Right cardiac atrium (tissue), 5 donors: ENCODE measurements around the gene SQSTM1. TPM values are rescaled to one million over a fixed set of nuclear protein-coding genes. Genes with fewer than 3 reads are reported as not detected.

Experiments used
- ATAC-seq, 2 donors: fragments of 200-7000 bp; cut with Tn5 transposase; one replicate each; pipeline versions ENCODE4 v1.8.0 to v1.9.1; 2020; ENCODE audit warnings: moderate library complexity in 2 of 2, mild to moderate bottlenecking in 1 of 2
- DNase-seq, 3 donors: peaks; one replicate each; pipeline ENCODE4 v3.0.0-alpha.2; 2020
- H3K27ac ChIP-seq: one replicate; pipeline ENCODE4 v1.5.1; 2013; ENCODE audit warnings: mild to moderate bottlenecking, low read length, control low read depth, moderate library complexity
- H3K27me3 ChIP-seq: one replicate; pipeline ENCODE4 v1.6.1; 2013; ENCODE audit not compliant: control insufficient read depth, insufficient read depth
- H3K4me1 ChIP-seq: one replicate; pipeline ENCODE4 v1.6.1; 2013; ENCODE audit warnings: low read length; ENCODE audit not compliant: control insufficient read depth, insufficient read depth
- H3K4me3 ChIP-seq: one replicate; pipeline ENCODE4 v1.5.1; 2013; ENCODE audit warnings: low read length, control low read depth
- H3K9me3 ChIP-seq: one replicate; pipeline ENCODE4 v1.6.1; 2013; ENCODE audit warnings: low read length; ENCODE audit not compliant: control insufficient read depth
- WGBS: extraction: QIAGEN DNeasy Blood & Tissue Kit; methylation state at CpG from one replicate; pipeline ENCODE4 v1.1.7; 2013; 5-methylcytosine and 5-hydroxymethylcytosine counted together
- intact Hi-C, 4 donors: fragments of 100-400 bp; cut with DNase I; formaldehyde crosslinking; loops; one replicate each; pipeline versions ENCODE4 v1.11.0 to v1.14.0; 2022 to 2023
- polyA plus RNA-seq: library from polyadenylated mRNA; stranded (reverse); fragments of 200-250 nt; gene quantifications from one replicate; pipeline ENCODE4 v1.2.3, GENCODE V29; 2013
- total RNA-seq, 4 donors: library from RNA; stranded (reverse); fragmentation: NEBNext Ultra II Directional; extraction: Animal tissue kit (Norgen Biotek cat#: 25700); gene quantifications; one replicate each; pipeline ENCODE4 v1.2.1, GENCODE V29; 2021
- donor health status: healthy with polysubstance abuse.
- donor health status: DM: no; HTN: yes; CAD: no.
- donor health status: DM: no; HTN: no; CAD: no.
- donor health status: DM: no; HTN: yes; CAD: no; lungs with severe emphysema.
- donor health status: DM: yes; HTN: yes; CAD: no.

The SQSTM1 gene
- total and polyA plus RNA-seq, 5 donors: 257 to 406 (median 349) TPM

GRCh38 chr5:179839328-179840256, 18.9 kb downstream of the SQSTM1 start:
- no peaks in the 10 kb centered on the region for H3K9me3 ChIP-seq
- H3K27me3 ChIP-seq: no peaks in the 10 kb centered on the region
- H3K4me3 ChIP-seq: no peak overlapping the region
- no peaks in the 10 kb centered on the region for H3K4me1 ChIP-seq
- H3K27ac ChIP-seq: peak overlapping the region; percentile 12
- peak in 1 of 3 donors; percentile 59 for DNase-seq
- ATAC-seq: peak; percentile 39 to 50
- intact Hi-C loops: no loop called here
- WGBS: 82% methylated on average over 16 of the region's 16 CpGs

- 94% methylated on average over 11 of the region's 11 CpGs for WGBS
- ATAC-seq (no peak), DNase-seq (peak in 1 of 3 donors; percentile 15)
- Histone ChIP-seq H3K27me3 (no peaks in the 10 kb centered on the region), H3K27ac (no peak overlapping the region), H3K9me3 (no peaks in the 10 kb centered on the region), H3K4me1 (no peaks in the 10 kb centered on the region), H3K4me3 (no peak overlapping the region)
- intact Hi-C loops: no loop called here
These were observed 19.6 kb downstream of the SQSTM1 start for GRCh38 chr5:179840321-179840720.

GRCh38 chr5:179840766-179841165, 20.1 kb downstream of the SQSTM1 start:
- Histone ChIP-seq H3K9me3 (no peaks in the 10 kb centered on the region), H3K4me3 (no peak overlapping the region), H3K4me1 (no peaks in the 10 kb centered on the region), H3K27me3 (no peaks in the 10 kb centered on the region), H3K27ac (no peak overlapping the region)
- DNase-seq (no peak), ATAC-seq (no peak)
- 87% methylated on average over 17 of the region's 17 CpGs for WGBS
- intact Hi-C loops: no loop called here

- ATAC-seq: no peak
- Histone ChIP-seq H3K4me1 (no peaks in the 10 kb centered on the region), H3K4me3 (no peak overlapping the region), H3K27me3 (no peaks in the 10 kb centered on the region), H3K27ac (no peak overlapping the region), H3K9me3 (no peaks in the 10 kb centered on the region)
- intact Hi-C loops: no loop called here
- DNase-seq: no peak
- 97% methylated on average over 9 of the region's 9 CpGs for WGBS
These were observed 20.9 kb downstream of the SQSTM1 start for GRCh38 chr5:179841621-179842020.

- intact Hi-C loops: no loop called here
- DNase-seq: no peak
- H3K27ac ChIP-seq: no peak overlapping the region
- no peaks in the 10 kb centered on the region for H3K4me1 ChIP-seq
- 82% methylated on average over 8 of the region's 8 CpGs for WGBS
- H3K27me3 ChIP-seq: no peaks in the 10 kb centered on the region
- no peak overlapping the region for H3K4me3 ChIP-seq
- no peak for ATAC-seq
- H3K9me3 ChIP-seq: no peaks in the 10 kb centered on the region
These were observed 32.4 kb downstream of the SQSTM1 start for GRCh38 chr5:179852993-179853547.

GRCh38 chr5:179854356-179854755, 33.7 kb downstream of the SQSTM1 start:
- H3K9me3 ChIP-seq: no peaks in the 10 kb centered on the region
- H3K27ac ChIP-seq: no peak overlapping the region
- DNase-seq (no peak), ATAC-seq (no peak)
- H3K4me3 ChIP-seq: no peak overlapping the region
- no peaks in the 10 kb centered on the region for H3K27me3 ChIP-seq
- 89% methylated on average over 8 of the region's 8 CpGs for WGBS
- no peaks in the 10 kb centered on the region for H3K4me1 ChIP-seq
- intact Hi-C loops: no loop called here

- intact Hi-C loops: no loop called here
- DNase-seq (peak in 2 of 3 donors; percentile 68 to 71), ATAC-seq (peak; percentile 43 to 50)
- Histone ChIP-seq H3K4me3 (peak overlapping the region; percentile 46), H3K27ac (no peak overlapping the region), H3K27me3 (no peaks in the 10 kb centered on the region), H3K9me3 (no peaks in the 10 kb centered on the region), H3K4me1 (no peaks in the 10 kb centered on the region)
- WGBS: under 1% methylated on average over 32 of the region's 32 CpGs
These were observed 37.5 kb downstream of the SQSTM1 start for GRCh38 chr5:179858241-179858585.

- Histone ChIP-seq H3K4me3 (peak within 1 kb of the TSS; percentile 71), H3K27me3 (no peaks in the 10 kb centered on the region), H3K9me3 (no peaks in the 10 kb centered on the region), H3K27ac (peak within 1 kb of the TSS; percentile 89), H3K4me1 (no peaks in the 10 kb centered on the region)
- DNase-seq (peak; percentile 98 to 100 (median 99)), ATAC-seq (peak; percentile 99)
- WGBS: under 1% methylated on average over 90 of the region's 90 CpGs
- intact Hi-C loops: no loop called here
These were observed 38.1 kb downstream of the SQSTM1 start, which contains the start of gene MRNIP for GRCh38 chr5:179858586-179859427. MRNIP (minus strand) TSS chr5:179858817; CDS start chr5:179858796, 21 bp downstream.

- DNase-seq (no peak), ATAC-seq (no peak)
- no peaks in the 10 kb centered on the region for H3K9me3 ChIP-seq
- no peak overlapping the region for H3K4me3 ChIP-seq
- intact Hi-C loops: loop anchor here in 1 of 4 donors (10.0 kb wide), 1 partner anchor 96 kb away; no protein-coding TSS in a partner anchor
- no peaks in the 10 kb centered on the region for H3K4me1 ChIP-seq
- H3K27me3 ChIP-seq: no peaks in the 10 kb centered on the region
- WGBS: 84% methylated on average over 11 of the region's 11 CpGs
- no peak overlapping the region for H3K27ac ChIP-seq
These were observed 39.6 kb downstream of the SQSTM1 start for GRCh38 chr5:179860301-179860700.

GRCh38 chr5:179862296-179862695, 41.6 kb downstream of the SQSTM1 start:
- intact Hi-C loops: loop anchor here in 1 of 4 donors (10.0 kb wide), 1 partner anchor 97 kb away; no protein-coding TSS in a partner anchor
- no peak overlapping the region for H3K27ac ChIP-seq
- 99% methylated on average over 2 of the region's 2 CpGs for WGBS

More at GRCh38 chr5:179862296-179862695, 41.6 kb downstream of the SQSTM1 start:
- Histone ChIP-seq H3K27me3 (no peaks in the 10 kb centered on the region), H3K9me3 (no peaks in the 10 kb centered on the region), H3K4me1 (no peaks in the 10 kb centered on the region), H3K4me3 (no peak overlapping the region)
- ATAC-seq: no peak
- no peak for DNase-seq
